Glomerular endothelial cell (primary cell): Measurements from ENCODE around the gene GALNS. TPM values are rescaled to one million over a fixed set of nuclear protein-coding genes. Genes with fewer than 3 reads are reported as not detected.

ENCODE experiments used
- DNase-seq: peaks from one replicate; pipeline ENCODE4 v3.0.0-alpha.2; 2011; ENCODE audit warnings: low read depth, low spot score; ENCODE audit errors: extremely low read depth
- total RNA-seq: library from RNA; depleted of rRNA; stranded (reverse); fragments of >200 nt; gene quantifications from 2 replicates; pipeline ENCODE4 v1.2.3, GENCODE V29; 2015

The GALNS gene
- total RNA-seq, 1 donor from 2014 or later = 60.4 TPM

DNA sequence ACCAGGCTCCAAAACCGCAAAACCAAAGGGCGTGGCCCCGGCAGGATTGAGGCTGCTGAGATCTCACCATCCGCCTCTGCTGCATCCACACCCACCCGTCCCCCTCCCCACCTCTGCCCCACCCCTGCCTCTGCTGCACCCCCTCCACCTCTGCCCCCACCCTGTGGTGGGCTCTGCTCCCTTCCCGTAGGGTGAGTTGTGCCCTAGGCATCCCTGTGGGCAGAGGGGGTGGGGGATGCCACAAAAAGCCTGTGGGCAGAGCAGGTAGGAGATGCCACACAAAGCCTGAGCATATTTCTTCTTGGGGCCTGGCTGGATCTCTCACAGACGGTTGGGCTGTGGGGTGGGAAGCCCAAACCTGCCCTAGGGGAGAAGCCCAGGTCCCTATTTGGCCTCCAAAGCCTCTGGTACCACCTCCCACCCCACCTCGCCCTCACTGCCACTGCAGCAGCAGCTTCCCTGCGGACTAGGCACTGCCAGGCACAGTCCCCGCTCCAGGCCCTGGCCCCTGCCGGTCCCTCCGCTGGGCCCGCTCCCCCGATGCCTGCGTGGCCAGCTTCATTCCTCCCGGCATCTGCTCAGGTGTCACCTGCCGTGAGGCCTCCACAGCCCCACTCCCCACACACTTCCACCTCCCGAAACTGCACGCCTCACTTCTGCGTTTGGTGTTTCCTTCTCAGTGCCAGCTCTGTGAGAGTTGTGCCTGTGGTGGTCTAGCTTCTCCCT is 21.0 kb upstream of the GALNS start:
- no peak for DNase-seq

DNA sequence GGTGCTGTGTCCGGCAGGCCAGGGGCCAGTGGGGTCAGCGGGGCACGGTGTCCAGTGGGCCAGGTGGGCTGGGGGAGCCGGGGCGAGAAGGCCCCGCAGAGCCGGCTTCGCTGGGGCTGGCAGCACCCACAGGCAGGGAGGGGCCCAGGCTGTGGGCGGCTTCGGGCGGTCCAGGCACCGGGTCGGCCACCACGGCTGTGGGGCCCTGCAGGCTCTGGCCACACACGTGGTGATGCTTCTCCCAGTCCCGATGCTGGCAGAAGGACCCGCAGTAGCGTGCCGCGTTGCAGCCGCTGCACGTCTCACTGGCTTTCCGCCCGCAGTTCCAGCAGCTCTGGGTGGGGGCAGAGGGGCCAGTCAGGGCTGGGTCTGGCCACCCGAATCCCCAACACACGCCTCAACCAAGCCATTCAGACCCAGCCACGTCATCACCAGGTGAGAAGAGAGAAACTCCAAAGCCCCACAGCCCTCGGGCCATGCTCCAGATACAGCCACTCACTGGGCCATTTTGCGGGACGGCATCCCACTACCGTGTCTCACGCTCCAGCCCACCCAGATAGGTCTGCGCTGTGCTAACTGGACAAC is 20.3 kb upstream of the GALNS start:
- no peak for DNase-seq

DNA sequence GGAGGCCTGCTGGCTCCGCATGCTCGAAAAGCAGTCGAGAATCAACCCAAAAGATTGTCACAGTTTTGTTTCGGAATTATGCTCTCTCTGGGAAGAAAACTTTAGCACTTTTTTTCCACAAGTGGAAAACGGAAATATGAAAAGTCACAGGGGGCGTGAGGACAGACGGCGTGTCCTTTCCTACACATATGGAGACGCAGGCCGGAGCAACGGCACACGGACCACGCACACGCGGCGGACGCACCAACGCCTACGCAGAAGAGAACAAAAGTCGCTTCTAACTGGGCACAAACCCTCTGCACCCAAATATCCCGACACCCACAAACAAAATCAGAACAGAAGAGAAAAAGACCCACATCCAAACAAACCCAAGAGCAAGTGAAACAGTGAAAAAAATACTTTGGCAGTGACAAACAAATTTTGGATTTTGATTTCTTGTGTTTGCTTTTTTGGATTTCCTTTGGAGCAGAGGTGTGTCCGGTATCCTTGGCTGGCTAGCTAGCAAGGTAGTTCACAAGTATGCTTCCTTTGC is 19.0 kb upstream of the GALNS start:
- no peak for DNase-seq

DNA sequence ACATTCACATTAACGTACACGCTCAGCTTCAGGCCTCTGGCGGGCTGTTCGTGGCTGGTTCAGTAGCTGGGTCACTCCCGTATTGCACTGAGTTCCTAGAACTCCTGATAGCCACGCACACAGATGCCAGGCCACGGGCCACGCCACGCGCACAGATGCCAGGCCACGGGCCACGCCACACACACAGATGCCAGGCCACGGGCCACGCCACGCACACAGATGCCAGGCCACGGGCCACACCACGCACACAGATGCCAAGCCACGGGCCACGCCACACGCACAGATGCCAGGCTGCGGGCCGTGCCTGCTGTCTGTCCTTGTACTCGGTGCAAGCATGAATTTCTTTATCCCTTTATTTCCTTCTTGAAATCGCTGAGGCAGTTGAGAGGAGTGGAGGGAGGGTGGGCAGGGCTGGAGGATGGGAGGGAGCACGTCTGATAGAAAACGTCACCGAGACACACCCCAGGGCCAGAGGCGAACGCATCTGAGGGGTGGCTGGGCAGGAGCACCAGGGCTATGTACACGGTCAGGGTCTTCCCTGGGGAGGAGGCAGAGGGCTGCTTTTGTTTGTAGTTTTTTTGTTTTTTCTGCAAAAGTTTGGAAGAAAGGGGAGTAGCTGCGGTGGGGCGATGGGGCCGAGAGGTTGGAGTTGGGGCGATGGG is 18.3 kb upstream of the GALNS start:
- no peak for DNase-seq

DNA sequence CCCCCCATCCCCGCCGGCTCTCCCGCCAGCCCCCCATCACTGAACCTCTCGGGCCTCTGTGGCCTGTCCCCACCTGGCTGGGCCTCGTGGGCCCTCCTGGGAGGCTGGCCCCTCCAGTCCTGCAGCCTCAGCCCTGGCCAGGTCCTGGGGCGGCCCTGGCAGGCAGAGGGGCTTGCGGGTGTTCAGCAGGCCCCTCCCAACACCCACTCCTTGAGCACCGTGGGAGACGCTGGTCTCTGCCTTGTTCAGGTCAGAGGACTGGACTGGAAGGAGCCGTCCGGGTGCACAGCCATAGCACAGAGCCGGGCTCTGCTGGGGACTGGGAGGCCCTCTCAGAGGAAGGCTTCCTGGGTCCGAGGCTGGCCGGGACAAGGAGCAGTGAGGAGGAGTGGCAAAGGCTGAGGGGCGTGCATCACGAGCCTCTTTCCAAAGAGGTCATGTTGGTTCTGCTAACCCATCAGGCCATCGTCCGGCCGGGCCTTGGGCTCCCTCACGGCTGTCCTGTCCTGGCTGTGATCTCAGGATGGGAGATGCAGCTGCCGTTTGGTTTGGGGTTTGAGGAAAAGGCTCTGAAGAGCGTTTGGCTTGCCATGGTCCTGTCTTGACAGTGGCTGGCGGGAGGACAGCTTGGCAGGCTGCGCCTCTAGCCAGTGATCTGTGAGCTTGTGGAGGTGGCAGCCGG is 16.0 kb upstream of the GALNS start:
- DNase-seq = no peak

DNA sequence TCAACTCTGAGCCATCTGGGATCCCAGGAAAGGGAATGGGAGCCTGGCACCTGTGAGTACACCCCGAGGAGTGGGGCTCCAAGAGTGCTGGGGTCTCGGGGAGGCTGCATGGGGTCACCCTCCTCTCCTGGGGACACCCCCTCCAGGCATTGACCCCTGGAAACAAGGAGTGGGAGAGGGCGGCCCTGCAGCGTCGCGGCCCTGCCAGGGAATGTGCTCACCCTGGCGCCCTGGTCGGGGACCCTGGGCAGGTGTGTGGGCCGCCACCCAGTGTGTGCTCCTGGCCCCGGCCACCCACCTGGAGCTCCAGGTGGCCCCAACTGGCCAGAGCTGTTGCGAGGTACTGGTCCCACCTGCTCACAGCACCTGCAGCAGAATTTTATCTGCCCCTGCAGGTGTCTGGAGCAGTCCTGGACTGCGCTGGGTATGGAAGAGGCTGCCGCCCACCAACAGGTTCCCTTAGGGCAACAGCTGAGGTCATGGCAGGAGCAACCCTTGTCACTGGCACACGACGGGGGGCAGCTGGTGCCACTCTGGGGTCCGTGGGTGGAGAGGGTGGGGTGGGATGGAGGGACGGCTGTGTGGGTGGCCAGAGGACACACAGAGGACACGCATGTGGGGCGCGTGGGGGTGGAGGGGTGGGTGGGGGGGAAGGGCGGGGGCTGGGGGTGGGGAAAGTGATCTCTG is 15.1 kb upstream of the GALNS start:
- DNase-seq = no peak

DNA sequence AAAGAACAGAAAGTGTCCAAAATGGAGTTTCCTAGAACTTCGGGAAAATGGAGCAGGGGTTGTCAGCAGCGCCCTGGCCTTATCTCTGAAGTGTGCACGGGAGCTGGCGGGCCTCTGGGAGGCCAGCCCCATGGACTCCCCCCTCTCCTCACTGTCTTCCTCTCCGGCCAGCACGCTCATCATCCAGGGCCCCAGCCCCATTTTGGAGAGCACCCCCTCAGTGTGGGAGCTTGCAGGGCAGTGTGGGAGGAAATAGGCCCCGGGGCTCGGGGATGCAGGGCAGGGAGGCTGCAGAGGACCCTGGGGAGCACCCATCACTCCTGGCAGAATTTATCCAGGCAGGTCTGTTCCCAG is 14.6 kb upstream of the GALNS start:
- DNase-seq = no peak

DNA sequence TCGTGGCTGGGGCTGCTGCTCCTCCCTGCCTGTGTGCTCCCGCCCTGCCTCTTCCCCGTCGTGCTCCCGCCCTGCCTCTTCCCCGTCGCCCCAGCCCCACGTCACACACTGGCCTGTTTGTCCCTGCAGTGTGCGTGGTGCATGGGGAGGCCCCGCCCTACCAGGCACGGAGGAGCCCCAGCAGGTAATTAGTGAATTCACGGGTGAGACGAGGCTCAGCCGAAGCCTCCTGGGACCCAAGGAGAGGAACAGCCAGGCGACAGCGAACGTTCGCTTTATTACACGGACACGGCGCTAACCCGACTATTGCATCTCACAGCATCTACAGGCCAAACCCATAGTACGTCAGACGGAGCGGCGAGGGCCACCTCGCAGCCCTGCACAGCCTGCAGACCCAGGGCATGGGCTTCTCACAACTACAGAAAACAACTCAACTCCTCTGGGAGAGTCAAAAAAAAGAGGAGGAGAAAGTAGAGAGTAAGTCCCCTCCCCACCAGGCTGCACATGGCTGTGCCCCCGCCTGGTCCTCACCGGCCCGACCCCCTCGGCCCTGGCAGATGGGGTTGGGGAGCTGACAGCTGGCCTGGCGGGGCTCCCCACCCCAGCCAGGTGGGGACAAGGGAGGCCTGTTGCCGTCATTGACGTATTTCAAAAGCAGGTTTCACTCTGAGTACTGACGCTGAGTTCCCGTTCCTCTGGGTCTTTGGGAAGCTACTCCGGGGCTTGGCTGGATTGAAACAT is 14.0 kb upstream of the GALNS start:
- no peak for DNase-seq

DNA sequence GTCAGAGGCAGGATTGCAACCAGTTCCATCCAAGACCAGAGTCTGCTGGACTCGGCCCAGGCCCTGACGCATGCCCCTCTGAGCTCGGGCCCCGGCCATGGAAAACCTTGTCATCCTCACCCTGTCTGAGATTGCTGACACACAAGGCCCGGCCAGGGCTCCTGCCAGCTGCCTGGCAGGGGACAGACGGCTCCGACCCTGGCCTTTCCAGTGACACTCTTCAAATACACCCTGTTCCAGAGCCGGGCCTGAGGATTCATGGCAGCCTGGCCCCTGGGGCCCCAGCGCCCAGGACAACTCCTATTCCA is 12.9 kb upstream of the GALNS start:
- no peak for DNase-seq

DNA sequence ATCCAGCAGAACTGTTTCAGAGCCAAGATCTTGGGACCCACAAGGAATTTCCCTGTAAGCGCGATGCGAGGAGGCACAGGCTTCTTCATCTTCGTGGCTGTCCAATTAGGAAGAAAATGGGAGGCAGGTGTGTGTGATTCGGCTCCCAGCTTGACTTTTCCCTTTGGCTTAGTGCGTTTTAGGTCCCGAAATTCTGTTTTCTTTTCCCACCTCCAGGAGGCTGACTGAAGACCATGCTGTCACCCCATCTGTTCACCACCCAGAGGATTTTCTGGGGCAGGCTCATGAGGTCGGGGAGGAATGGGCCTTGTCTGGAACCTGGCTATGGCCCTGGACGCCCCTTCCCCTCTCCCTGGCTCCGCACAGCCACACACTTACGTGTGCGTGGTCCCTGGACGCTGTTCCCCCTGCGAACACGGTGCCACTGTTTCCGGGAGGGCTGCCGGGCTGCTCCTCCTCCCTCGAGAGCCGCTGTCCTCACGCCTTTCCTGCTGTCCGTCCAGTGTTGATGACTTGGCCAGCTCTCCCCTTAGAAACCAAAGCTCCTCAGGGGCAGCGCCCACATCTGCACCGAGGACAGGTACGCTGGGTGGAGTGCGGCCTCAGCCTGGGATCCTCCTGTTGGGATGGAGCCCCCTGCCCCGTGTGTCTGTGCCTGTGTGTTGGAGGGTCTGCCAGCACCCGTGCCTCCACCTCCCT is 12.4 kb upstream of the GALNS start:
- DNase-seq = no peak

DNA sequence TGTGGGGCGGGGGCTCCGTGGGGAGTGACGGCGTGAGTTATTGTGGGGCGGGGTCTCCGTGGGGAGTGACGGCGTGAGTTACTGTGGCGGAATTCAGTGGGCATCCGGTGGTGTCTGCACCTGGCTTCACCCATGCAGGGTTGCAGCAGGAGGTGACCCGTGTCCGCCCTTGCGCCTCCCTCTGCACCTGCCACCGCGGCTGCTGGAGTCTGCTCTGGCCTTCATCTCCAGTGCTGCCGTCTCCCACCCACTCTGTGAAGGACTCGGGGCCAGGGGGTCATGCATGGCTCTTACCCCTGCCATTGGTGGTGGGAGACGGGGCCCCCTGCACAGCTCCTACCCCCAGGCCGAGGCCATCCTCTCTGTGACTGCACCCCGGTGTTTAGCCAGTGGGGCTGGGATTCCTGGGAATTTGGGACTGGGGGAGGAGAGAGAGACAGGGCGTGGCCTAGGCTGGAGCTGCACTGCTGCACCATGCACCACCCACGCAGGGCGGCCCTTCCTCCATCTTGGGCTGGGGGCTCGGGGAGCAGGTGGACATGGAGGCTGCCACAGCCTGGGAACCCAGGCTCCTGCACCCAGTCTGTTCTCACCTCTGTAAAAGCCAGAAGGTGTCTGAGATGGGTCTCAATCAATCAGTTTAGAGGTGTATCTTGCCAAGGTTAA is 11.0 kb upstream of the GALNS start:
- DNase-seq = no peak

DNA sequence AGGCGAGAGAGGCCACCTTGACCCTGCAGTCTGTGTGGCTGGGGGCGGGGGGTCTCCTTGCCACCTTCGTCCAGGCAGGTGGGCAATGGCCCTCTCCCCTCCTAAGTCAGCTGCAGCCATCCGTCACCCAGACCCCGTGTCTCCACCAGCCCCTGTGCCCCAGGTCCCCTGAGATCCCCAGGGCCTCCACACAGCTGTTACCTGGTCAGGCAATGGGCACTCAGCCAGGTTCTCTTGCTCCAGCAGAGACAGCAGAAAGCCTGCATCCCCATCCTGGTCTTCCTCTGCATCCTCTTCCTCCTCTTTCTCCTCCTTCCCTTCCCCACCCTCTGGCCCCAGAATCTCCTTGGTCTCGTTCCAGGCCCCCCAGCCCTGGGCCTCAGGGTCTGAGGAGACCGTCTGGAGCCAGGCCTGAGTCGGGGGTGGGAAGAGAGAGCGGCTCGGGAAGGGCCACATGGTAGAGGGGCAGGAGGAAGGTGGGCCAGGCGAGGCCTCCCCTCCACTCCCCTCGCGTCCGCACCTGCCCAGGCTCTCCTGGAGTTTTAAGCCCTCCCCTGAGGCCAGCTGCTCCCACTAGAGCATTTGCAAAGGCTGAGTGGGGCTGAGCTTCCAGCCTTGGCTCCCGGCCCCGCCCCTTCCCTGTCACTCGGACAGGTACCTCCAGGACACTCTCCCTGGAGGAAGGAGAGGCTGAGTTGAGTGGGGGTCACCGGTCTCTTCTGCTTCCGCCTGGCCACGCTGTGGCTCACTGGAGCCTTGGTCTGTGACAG is 9.6 kb upstream of the GALNS start, which contains the start of gene PABPN1L:
TSS of gene PABPN1L (minus strand) at position 510 of the 770 bp plus-strand sequence. CDS start at position 456, 54 bp downstream.
- no peak for DNase-seq

DNA sequence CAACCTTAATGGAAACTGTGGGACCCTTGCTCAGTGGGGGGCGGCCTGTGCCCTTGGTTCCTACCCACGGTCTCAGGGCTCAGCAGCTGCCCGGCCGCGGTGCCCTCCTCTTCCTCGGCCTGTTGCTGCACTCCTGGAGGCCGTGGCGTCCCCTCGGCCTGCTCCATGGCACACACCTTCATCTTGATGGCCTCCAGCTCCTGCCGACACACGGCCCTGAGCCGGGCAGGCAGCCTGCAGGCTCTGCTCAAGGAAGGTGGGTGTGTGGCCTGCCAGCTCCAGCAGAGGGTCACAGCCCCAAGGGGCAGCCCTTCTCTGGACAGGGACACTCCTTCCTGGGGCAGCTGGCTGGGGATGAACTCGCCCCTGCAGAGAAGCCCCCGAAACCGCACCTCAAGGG is 9.0 kb upstream of the GALNS start:
- no peak for DNase-seq

DNA sequence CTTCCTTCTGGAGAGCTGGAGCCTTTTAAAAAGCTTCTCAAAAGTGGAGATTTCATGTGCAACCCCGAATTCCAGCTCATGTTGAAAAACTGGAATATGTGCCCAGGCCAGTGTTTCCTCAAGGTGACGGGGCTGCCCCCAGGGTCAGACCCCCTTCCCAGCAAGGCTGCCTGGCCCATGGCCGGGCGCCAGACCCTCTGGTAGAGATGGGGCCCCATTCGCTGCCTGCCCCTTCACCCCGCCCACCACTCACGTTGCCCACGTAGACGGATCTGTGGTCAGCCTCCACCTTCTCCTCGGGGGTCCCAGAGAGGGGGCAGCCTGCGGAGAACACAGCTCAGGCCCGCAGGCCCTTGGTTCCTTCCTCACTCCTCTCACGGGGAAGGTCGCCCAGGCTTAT is 8.6 kb upstream of the GALNS start:
- no peak for DNase-seq

DNA sequence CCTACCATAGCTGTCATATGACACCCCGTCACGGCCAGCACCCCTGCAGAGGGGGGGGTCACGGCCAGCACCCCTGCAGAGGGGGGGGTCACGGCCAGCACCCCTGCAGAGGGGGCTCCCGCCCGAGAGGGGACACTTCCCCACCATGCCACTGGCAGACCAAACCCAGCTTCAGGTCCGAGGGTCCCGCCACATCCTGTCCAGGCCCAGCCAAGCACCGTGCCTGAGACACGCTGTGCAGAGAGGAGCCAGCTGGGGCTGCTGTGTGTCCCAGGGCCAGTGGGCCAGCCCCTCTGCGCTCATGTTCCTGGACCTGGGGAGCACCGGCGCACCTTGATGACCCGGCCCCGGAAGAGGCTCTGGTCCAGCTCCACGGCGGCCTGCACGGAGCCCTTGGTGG is 7.8 kb upstream of the GALNS start:
- DNase-seq = no peak

DNA sequence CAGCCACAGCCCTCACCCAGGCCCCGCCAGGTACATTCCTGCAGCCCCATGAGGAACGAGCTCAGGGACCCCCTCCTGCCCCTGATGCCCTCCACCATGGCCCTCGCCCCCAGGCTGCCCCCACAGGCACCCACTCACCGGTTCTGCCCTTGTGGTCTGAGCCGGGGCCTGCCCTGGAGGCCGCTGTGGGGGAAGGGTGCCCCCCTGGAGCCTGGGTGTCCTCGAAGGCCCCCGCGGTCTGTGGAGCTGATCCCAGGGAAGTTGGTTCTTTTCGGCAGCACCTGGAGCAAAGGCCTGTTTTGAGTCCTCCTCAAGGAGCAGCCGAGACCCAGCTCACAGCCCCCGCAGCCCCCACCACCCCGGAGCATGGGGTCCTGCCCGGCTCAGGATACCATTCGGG is 7.4 kb upstream of the GALNS start:
- DNase-seq = no peak

DNA sequence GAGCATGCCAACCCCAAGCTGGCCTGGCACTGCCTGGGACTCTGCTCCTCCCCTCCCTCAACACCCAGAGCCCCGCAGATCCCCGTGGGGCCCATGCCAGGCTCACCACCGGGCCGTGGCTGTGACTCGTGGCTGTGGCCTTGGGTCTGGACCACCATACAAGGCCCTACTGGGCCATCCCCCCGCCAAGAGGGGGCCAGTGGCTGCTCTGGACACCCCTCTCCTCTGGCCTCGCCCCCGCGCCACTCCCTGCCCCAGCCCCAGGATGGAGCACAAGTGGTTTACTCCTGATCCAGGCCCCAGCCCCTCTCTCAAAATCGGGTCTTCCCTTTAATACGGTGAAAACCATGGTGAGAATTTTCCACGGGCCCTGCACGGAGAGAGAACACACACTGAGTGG is 6.7 kb upstream of the GALNS start:
- DNase-seq = no peak

DNA sequence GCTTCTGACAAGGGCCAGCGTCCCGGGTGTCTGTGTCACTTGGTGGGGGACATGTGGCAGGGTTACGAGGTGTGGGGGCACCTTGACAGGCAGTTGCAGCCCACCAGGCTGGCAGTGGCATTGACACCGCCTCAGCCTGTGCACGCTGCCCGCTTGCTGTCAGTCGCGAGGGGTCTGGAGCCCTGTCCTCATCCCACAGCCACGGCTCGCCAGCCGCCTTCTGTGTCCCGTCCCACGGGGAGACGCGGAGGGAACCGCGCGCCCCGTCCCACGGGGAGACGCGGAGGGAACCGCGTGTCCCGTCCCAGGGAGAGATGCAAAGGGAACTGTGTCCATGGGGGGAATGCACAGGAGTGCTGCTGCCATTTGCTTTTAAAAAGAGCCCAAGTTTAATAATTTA is 6.2 kb upstream of the GALNS start:
- no peak for DNase-seq
